CD4-positive, alpha-beta T cell treated with Interferon alpha-2 for 1 hour (primary cell): ENCODE results near the gene AKAP14.
"Not testable (repeated sequence)": the region's sequence is repeated elsewhere in the genome, so short reads cannot be mapped to it uniquely, and the experiment has no call there.

Source experiments
- DNase-seq, 2 donors: peaks; one replicate each; pipeline ENCODE4 v3.0.0-alpha.2; 2020 to 2022

AKAP14 gene

GRCh38 chrX:119922391-119922790, 26.7 kb downstream of the AKAP14 start:
- not testable (repeated sequence) for DNase-seq

- DNase-seq: no peak
Observed at GRCh38 chrX:119935215-119935874, 39.7 kb downstream of the AKAP14 start.

- no peak for DNase-seq
Observed at GRCh38 chrX:119941336-119941735, 45.6 kb downstream of the AKAP14 start.

GRCh38 chrX:119942173-119942819, 46.6 kb downstream of the AKAP14 start:
- no peak for DNase-seq

- no peak for DNase-seq
Observed at GRCh38 chrX:119942831-119943184, 47.1 kb downstream of the AKAP14 start.

GRCh38 chrX:119943185-119943988, 47.7 kb downstream of the AKAP14 start, which contains the start of gene NKAP:
TSS of gene NKAP (minus strand) at chrX:119943751. CDS start at chrX:119943605, 146 bp downstream.
- peak; percentile 81 to 88 for DNase-seq

GRCh38 chrX:119945481-119945880, 49.8 kb downstream of the AKAP14 start:
- DNase-seq: no peak

- no peak for DNase-seq
Observed at GRCh38 chrX:119948381-119948780, 52.7 kb downstream of the AKAP14 start.

GRCh38 chrX:119954374-119954773, 58.7 kb downstream of the AKAP14 start:
- DNase-seq: no peak

GRCh38 chrX:119955807-119956570, 60.3 kb downstream of the AKAP14 start:
- DNase-seq: peak; percentile 19 to 34

- no peak for DNase-seq
Observed at GRCh38 chrX:119960625-119961024, 64.9 kb downstream of the AKAP14 start.

- DNase-seq: not testable (repeated sequence)
Observed at GRCh38 chrX:119966837-119967236, 71.1 kb downstream of the AKAP14 start.
